ENCODE measurements around the gene SMPX.

DNA sequence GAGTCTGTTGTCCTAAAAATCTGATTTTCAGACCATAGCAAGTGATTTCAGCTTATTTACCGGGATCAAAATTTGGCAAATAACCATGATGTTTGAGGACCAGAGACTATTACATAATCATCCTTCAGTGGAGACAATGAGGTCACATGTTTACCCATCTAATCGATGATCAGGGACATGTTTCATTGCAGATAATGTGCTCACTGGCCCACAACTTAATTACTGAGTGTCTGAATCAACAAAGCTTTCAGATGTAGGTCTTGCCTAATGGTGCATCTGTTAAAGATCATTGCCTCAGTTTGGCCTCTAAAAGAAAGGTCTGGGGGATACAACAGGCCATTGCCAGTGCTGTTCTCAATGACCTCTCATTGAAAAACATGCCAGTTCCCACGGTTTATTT is 56.9 kb downstream of the SMPX start:
- TF ChIP-seq, protein P1, sequence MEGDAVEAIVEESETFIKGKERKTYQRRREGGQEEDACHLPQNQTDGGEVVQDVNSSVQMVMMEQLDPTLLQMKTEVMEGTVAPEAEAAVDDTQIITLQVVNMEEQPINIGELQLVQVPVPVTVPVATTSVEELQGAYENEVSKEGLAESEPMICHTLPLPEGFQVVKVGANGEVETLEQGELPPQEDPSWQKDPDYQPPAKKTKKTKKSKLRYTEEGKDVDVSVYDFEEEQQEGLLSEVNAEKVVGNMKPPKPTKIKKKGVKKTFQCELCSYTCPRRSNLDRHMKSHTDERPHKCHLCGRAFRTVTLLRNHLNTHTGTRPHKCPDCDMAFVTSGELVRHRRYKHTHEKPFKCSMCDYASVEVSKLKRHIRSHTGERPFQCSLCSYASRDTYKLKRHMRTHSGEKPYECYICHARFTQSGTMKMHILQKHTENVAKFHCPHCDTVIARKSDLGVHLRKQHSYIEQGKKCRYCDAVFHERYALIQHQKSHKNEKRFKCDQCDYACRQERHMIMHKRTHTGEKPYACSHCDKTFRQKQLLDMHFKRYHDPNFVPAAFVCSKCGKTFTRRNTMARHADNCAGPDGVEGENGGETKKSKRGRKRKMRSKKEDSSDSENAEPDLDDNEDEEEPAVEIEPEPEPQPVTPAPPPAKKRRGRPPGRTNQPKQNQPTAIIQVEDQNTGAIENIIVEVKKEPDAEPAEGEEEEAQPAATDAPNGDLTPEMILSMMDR (conservative IDR thresholded peaks at IDR 0.05; ENCODE audit: low read depth, low read length), result no peak
- TF ChIP-seq RAD21 (IDR thresholded peaks at IDR 0.05; ENCODE audit: low read length) (no peak), CHD1 (IDR thresholded peaks at IDR 0.05; ENCODE audit: low read depth, low read length) (no peak), RFX5 (IDR thresholded peaks at IDR 0.05; ENCODE audit: low read depth, low read length) (no peak), BHLHE40 (IDR thresholded peaks at IDR 0.05; ENCODE audit: low read depth, low read length) (no peak), CEBPB (IDR thresholded peaks at IDR 0.05; ENCODE audit: low read depth, low read length) (no peak), MAFK (IDR thresholded peaks at IDR 0.05; ENCODE audit: low read depth, low read length) (no peak)
- TF ChIP-seq, protein P2, sequence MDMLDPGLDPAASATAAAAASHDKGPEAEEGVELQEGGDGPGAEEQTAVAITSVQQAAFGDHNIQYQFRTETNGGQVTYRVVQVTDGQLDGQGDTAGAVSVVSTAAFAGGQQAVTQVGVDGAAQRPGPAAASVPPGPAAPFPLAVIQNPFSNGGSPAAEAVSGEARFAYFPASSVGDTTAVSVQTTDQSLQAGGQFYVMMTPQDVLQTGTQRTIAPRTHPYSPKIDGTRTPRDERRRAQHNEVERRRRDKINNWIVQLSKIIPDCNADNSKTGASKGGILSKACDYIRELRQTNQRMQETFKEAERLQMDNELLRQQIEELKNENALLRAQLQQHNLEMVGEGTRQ (IDR thresholded peaks at IDR 0.05; ENCODE audit: low read depth, low read length), result no peak
